ENCODE measurements around the gene DMRTC1. TPM values are rescaled to one million over a fixed set of nuclear protein-coding genes. Genes with fewer than 3 reads are reported as not detected.
"Not testable (repeated sequence)": the region's sequence is repeated elsewhere in the genome, so short reads cannot be mapped to it uniquely, and the experiment has no call there.

The DMRTC1 gene
- total RNA-seq, 4 donors from 2014 or later, result 1.4 TPM; not detected in 3

DNA sequence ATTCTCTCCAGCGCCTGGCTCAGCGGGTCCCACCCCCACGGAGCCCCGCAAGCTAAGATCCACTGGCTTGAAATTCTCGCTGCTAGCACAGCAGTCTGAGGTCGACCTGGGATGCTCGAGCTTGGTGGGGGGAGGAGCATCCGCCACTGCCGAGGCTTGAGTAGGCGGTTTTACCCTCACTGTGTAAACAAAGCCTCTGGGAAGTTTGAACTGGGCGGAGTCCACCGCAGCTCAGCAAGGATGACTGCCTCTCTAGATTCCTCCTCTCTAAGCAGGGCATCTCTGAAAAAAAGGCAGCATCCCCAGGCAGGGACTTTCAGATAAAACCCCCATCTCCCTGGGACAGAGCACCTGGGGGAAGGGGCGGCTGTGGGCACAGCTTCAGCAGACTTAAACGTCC is 53.9 kb downstream of the DMRTC1 start:
- DNase-seq; H3K27me3 ChIP-seq; intact Hi-C loops (cut with DNase I; ENCODE audit: low total_unique reads): not testable (repeated sequence)

DNA sequence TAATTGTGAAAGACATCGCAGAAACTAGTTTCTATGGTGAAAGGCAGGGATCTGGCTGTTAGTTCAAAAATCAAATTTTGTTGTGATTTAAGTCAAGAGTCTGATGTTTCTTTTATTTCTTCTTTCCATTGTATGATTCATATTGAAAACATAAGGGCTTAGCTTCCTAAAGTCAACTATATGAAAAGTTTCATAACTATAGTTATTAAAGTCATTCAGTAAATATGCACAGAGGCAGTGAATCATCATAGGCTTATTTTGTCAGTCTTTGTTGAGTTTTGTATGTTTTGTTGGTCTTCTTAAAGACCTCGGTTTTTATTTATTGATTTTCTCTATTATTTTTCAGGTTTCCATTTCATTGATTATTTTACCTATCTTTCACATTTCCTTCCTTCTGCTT is 60.7 kb downstream of the DMRTC1 start:
- H3K4me1 ChIP-seq; DNase-seq; H3K4me3 ChIP-seq; H3K9me3 ChIP-seq; H3K36me3 ChIP-seq; H3K27ac ChIP-seq; H3K27me3 ChIP-seq; intact Hi-C loops (cut with DNase I; ENCODE audit: low total_unique reads): not testable (repeated sequence)

More for the DNA sequence above, 53.9 kb downstream of the DMRTC1 start:
- H3K4me3 ChIP-seq, H3K9me3 ChIP-seq, H3K27ac ChIP-seq, H3K36me3 ChIP-seq, H3K4me1 ChIP-seq: not testable (repeated sequence)

- H3K36me3 ChIP-seq; H3K9me3 ChIP-seq; H3K4me1 ChIP-seq; H3K27ac ChIP-seq; H3K27me3 ChIP-seq; DNase-seq; intact Hi-C loops (cut with DNase I; ENCODE audit: low total_unique reads); H3K4me3 ChIP-seq: not testable (repeated sequence)
These were observed 106.1 kb downstream of the DMRTC1 start for GRCh38 chrX:72837532-72837931.

DNA sequence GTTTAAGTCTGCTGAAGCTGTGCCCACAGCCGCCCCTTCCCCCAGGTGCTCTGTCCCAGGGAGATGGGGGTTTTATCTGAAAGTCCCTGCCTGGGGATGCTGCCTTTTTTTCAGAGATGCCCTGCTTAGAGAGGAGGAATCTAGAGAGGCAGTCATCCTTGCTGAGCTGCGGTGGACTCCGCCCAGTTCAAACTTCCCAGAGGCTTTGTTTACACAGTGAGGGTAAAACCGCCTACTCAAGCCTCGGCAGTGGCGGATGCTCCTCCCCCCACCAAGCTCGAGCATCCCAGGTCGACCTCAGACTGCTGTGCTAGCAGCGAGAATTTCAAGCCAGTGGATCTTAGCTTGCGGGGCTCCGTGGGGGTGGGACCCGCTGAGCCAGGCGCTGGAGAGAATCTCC is 112.9 kb downstream of the DMRTC1 start:
- H3K27me3 ChIP-seq; DNase-seq; H3K4me3 ChIP-seq; intact Hi-C loops (cut with DNase I; ENCODE audit: low total_unique reads); H3K36me3 ChIP-seq; H3K4me1 ChIP-seq; H3K27ac ChIP-seq; H3K9me3 ChIP-seq: not testable (repeated sequence)

Other genes with a start within 250 kb of the DMRTC1 start
- gene PHKA1, start 229.5 kb downstream of the DMRTC1 start, total RNA-seq, result 1 to 10 TPM; 2.1 to 9.0 (median 5.6) TPM
- gene DMRTC1B, start 166.9 kb downstream of the DMRTC1 start, total RNA-seq, result 1 to 10 TPM in 1 of 4 donors, under 1 TPM in 1, not detected in 2; 0.88 to 2.3 TPM
- not detected for gene FAM236B, start 161.2 kb downstream of the DMRTC1 start, total RNA-seq
- not detected for gene FAM236D, start 135.6 kb downstream of the DMRTC1 start, total RNA-seq
- not detected for gene FAM236C, start 31.2 kb downstream of the DMRTC1 start, total RNA-seq
- not detected for gene FAM236A, start 5.6 kb downstream of the DMRTC1 start, total RNA-seq
- gene PABPC1L2B, start 59.1 kb upstream of the DMRTC1 start, total RNA-seq, result under 1 TPM in 1 of 4 donors, not detected in 3; 0.28 TPM
- not detected for gene PABPC1L2A, start 135.7 kb upstream of the DMRTC1 start, total RNA-seq

Data from uterus (tissue), 4 donors.